Activated T-cell treated with anti-CD3 and anti-CD28 coated beads, Interleukin-2, amount 50 U/mL, for 24 hours (primary cell): ENCODE measurements around the gene DSTYK.

Source experiments
- DNase-seq: peaks from one replicate; pipeline ENCODE4 v3.0.0-alpha.2; 2020
- H3K27ac Mint-ChIP-seq: 2 replicates; pipeline ENCODE4 v1.8.0; 2020; ENCODE audit warnings: mild to moderate bottlenecking, mixed read lengths
- H3K27me3 Mint-ChIP-seq: 2 replicates; pipeline ENCODE4 v1.8.0; 2020; ENCODE audit warnings: mixed read lengths
- H3K36me3 Mint-ChIP-seq: 2 replicates; pipeline ENCODE4 v1.8.0; 2020; ENCODE audit warnings: low read depth, mixed read lengths
- H3K4me1 Mint-ChIP-seq: 2 replicates; pipeline ENCODE4 v1.8.0; 2020; ENCODE audit warnings: low read depth, mixed read lengths
- H3K4me3 Mint-ChIP-seq: 2 replicates; pipeline ENCODE4 v1.8.0; 2020; ENCODE audit warnings: mild to moderate bottlenecking, moderate library complexity, mixed read lengths
- H3K9me3 Mint-ChIP-seq: 2 replicates; pipeline ENCODE4 v1.8.0; 2020; ENCODE audit warnings: mixed read lengths

The DSTYK gene

GRCh38 chr1:205152505-205152904 is 59.0 kb downstream of the DSTYK start:
- Mint-ChIP-seq H3K4me3 (no peak overlapping the region), H3K9me3 (peaks cover 15% of the 10 kb centered on the region), H3K27me3 (no peaks in the 10 kb centered on the region), H3K36me3 (peaks cover 84% of the 10 kb centered on the region), H3K4me1 (no peaks in the 10 kb centered on the region), H3K27ac (no peak overlapping the region)
- no peak for DNase-seq

GRCh38 chr1:205150651-205151428 is 60.7 kb downstream of the DSTYK start:
- no peak overlapping the region for H3K4me3 Mint-ChIP-seq
- no peak for DNase-seq
- H3K36me3 Mint-ChIP-seq = peaks cover 83% of the 10 kb centered on the region
- H3K9me3 Mint-ChIP-seq = no peaks in the 10 kb centered on the region
- no peak overlapping the region for H3K27ac Mint-ChIP-seq
- H3K4me1 Mint-ChIP-seq = no peaks in the 10 kb centered on the region
- no peaks in the 10 kb centered on the region for H3K27me3 Mint-ChIP-seq

GRCh38 chr1:205147191-205147835 is 64.2 kb downstream of the DSTYK start:
- DNase-seq = no peak
- Mint-ChIP-seq H3K27ac (peak overlapping the region; percentile 63), H3K4me1 (no peaks in the 10 kb centered on the region), H3K9me3 (no peaks in the 10 kb centered on the region), H3K4me3 (no peak overlapping the region), H3K36me3 (peaks cover 62% of the 10 kb centered on the region), H3K27me3 (no peaks in the 10 kb centered on the region)

GRCh38 chr1:205144751-205145150 is 66.8 kb downstream of the DSTYK start:
- DNase-seq = no peak
- peaks cover 50% of the 10 kb centered on the region for H3K36me3 Mint-ChIP-seq
- no peak overlapping the region for H3K4me3 Mint-ChIP-seq
- H3K9me3 Mint-ChIP-seq = no peaks in the 10 kb centered on the region
- peaks cover 7% of the 10 kb centered on the region for H3K4me1 Mint-ChIP-seq
- H3K27ac Mint-ChIP-seq = peak overlapping the region; percentile 67
- no peaks in the 10 kb centered on the region for H3K27me3 Mint-ChIP-seq

- no peaks in the 10 kb centered on the region for H3K27me3 Mint-ChIP-seq
These were observed 67.3 kb downstream of the DSTYK start for GRCh38 chr1:205144046-205144720.

GRCh38 chr1:205142102-205142469 is 69.4 kb downstream of the DSTYK start:
- no peak for DNase-seq
- no peaks in the 10 kb centered on the region for H3K27me3 Mint-ChIP-seq
- peaks cover 23% of the 10 kb centered on the region for H3K36me3 Mint-ChIP-seq
- no peak overlapping the region for H3K27ac Mint-ChIP-seq
- no peak overlapping the region for H3K4me3 Mint-ChIP-seq
- peaks cover 7% of the 10 kb centered on the region for H3K4me1 Mint-ChIP-seq
- H3K9me3 Mint-ChIP-seq = no peaks in the 10 kb centered on the region

More at GRCh38 chr1:205144046-205144720, 67.3 kb downstream of the DSTYK start:
- Mint-ChIP-seq H3K4me3 (no peak overlapping the region), H3K9me3 (no peaks in the 10 kb centered on the region), H3K4me1 (peaks cover 7% of the 10 kb centered on the region), H3K27ac (peak overlapping the region; percentile 48), H3K36me3 (peaks cover 44% of the 10 kb centered on the region)
- DNase-seq = no peak

- Mint-ChIP-seq H3K36me3 (peaks cover 17% of the 10 kb centered on the region), H3K4me3 (no peak overlapping the region), H3K4me1 (peaks cover 7% of the 10 kb centered on the region), H3K27ac (no peak overlapping the region), H3K9me3 (no peaks in the 10 kb centered on the region), H3K27me3 (no peaks in the 10 kb centered on the region)
- DNase-seq = peak; percentile 75
These were observed 70.0 kb downstream of the DSTYK start for GRCh38 chr1:205141236-205142101.

- no peaks in the 10 kb centered on the region for H3K27me3 Mint-ChIP-seq
- H3K9me3 Mint-ChIP-seq = no peaks in the 10 kb centered on the region
- no peak overlapping the region for H3K4me3 Mint-ChIP-seq
- no peak overlapping the region for H3K27ac Mint-ChIP-seq
- H3K4me1 Mint-ChIP-seq = peaks cover 7% of the 10 kb centered on the region
- peaks cover 5% of the 10 kb centered on the region for H3K36me3 Mint-ChIP-seq
- no peak for DNase-seq
These were observed 71.4 kb downstream of the DSTYK start for GRCh38 chr1:205140113-205140512.

GRCh38 chr1:205137901-205138300 is 73.6 kb downstream of the DSTYK start:
- H3K27me3 Mint-ChIP-seq = no peaks in the 10 kb centered on the region
- H3K4me1 Mint-ChIP-seq = peaks cover 7% of the 10 kb centered on the region
- H3K27ac Mint-ChIP-seq = no peak overlapping the region
- no peaks in the 10 kb centered on the region for H3K36me3 Mint-ChIP-seq
- H3K9me3 Mint-ChIP-seq = no peaks in the 10 kb centered on the region
- H3K4me3 Mint-ChIP-seq = no peak overlapping the region
- DNase-seq = no peak

- DNase-seq = no peak
- Mint-ChIP-seq H3K36me3 (no peaks in the 10 kb centered on the region), H3K27ac (no peak overlapping the region), H3K9me3 (no peaks in the 10 kb centered on the region), H3K4me3 (no peak overlapping the region), H3K27me3 (no peaks in the 10 kb centered on the region), H3K4me1 (no peaks in the 10 kb centered on the region)
These were observed 78.2 kb downstream of the DSTYK start for GRCh38 chr1:205133287-205133686.

- Mint-ChIP-seq H3K27me3 (no peaks in the 10 kb centered on the region), H3K36me3 (no peaks in the 10 kb centered on the region), H3K27ac (no peak overlapping the region), H3K4me1 (no peaks in the 10 kb centered on the region), H3K4me3 (no peak overlapping the region), H3K9me3 (no peaks in the 10 kb centered on the region)
- DNase-seq = no peak
These were observed 82.0 kb downstream of the DSTYK start for GRCh38 chr1:205129447-205130029.

GRCh38 chr1:205128050-205128449 is 83.5 kb downstream of the DSTYK start:
- no peak overlapping the region for H3K27ac Mint-ChIP-seq
- no peak for DNase-seq
- H3K27me3 Mint-ChIP-seq = no peaks in the 10 kb centered on the region
- H3K4me1 Mint-ChIP-seq = peaks cover 3% of the 10 kb centered on the region
- H3K36me3 Mint-ChIP-seq = no peaks in the 10 kb centered on the region
- H3K9me3 Mint-ChIP-seq = no peaks in the 10 kb centered on the region
- no peak overlapping the region for H3K4me3 Mint-ChIP-seq

GRCh38 chr1:205127646-205128045 is 83.9 kb downstream of the DSTYK start:
- no peaks in the 10 kb centered on the region for H3K36me3 Mint-ChIP-seq
- DNase-seq = no peak
- peaks cover 7% of the 10 kb centered on the region for H3K4me1 Mint-ChIP-seq
- H3K9me3 Mint-ChIP-seq = no peaks in the 10 kb centered on the region
- no peaks in the 10 kb centered on the region for H3K27me3 Mint-ChIP-seq
- H3K27ac Mint-ChIP-seq = no peak overlapping the region
- no peak overlapping the region for H3K4me3 Mint-ChIP-seq

GRCh38 chr1:205124726-205125125 is 86.8 kb downstream of the DSTYK start:
- Mint-ChIP-seq H3K36me3 (peaks cover 16% of the 10 kb centered on the region), H3K4me3 (no peak overlapping the region)

More at GRCh38 chr1:205124726-205125125, 86.8 kb downstream of the DSTYK start:
- Mint-ChIP-seq H3K9me3 (no peaks in the 10 kb centered on the region), H3K27me3 (no peaks in the 10 kb centered on the region), H3K27ac (no peak overlapping the region), H3K4me1 (peaks cover 25% of the 10 kb centered on the region)
- no peak for DNase-seq
